Muscle of arm (tissue), 12 donors: Measurements from ENCODE around the gene HTR2A. TPM values are rescaled to one million over a fixed set of nuclear protein-coding genes. Genes with fewer than 3 reads are reported as not detected.
"Not testable (repeated sequence)": the region's sequence is repeated elsewhere in the genome, so short reads cannot be mapped to it uniquely, and the experiment has no call there.

Experiments used
- DNase-seq: peaks from one replicate; pipeline ENCODE4 v3.0.0-alpha.2; 2013
- polyA plus RNA-seq, 12 donors: library from polyadenylated mRNA; unstranded; fragments of 120-200 nt; gene quantifications; one replicate each; pipeline ENCODE4 v1.2.1, GENCODE V29; 2013; ENCODE audit not compliant: insufficient read length in 12 of 12

Gene HTR2A
- polyA plus RNA-seq, 12 donors: 0.11 to 1.5 (median 0.24) TPM; not detected in 2

DNA sequence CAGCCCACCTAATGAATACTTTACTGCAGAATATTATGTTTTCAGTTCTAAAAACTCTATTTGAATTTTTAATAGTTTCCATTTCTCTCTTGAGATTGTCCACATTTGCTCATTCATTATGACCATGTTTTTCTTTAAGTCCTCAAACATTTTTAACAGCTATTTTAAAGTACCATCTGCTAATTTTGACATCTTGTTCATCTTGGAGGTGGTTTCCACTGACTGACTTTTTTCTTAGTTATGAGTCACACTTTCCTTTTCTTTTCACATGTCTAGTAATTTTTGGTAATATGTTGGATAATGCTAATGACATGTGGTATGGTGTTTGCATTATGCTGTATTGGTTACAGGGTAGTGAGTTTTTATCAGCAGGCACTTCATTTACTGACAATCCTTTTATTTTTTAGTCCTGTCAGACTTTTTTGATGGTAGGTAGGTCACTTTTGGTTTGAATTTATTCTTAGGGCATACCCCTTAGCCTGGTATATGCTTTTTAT is 84.5 kb downstream of the HTR2A start:
- DNase-seq: no peak

DNA sequence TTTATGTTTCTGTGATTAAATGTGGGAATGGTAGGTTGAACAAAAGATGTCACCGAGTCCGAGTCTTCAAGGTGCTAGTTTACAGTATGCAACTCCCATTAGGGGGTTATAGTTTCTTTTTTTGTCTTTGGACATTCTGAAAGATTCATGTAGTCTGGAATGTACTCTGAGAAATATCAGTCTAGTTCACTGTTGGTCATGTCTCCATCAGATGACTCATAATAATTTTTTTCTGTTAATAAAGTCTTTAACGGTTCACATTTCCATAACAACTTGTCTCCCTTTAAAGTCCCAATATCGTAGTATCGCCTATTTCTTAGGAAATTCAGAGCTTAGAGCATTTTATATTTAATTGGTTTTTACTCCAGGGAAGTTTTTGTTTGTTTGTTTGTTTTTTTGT is 86.4 kb downstream of the HTR2A start:
- no peak for DNase-seq

DNA sequence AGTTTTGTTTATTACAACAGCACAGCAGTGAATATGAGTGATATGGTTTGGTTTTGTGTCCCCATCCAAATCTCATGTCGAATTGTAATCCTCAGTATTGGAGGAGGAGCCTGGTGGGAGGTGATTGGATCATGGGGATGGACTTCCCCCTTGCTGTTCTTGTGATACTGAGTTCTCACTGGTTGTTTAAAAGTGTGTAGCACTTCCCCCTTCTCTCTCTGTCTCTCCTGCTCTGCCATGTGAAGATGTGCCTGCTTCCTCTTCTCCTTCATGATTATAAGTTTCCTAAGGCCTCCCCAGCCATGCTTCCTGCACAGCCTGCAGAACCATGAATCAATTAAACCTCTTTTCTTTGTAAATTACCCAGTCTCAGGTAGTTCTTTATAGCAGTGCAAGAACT is 91.9 kb downstream of the HTR2A start:
- DNase-seq: not testable (repeated sequence)

DNA sequence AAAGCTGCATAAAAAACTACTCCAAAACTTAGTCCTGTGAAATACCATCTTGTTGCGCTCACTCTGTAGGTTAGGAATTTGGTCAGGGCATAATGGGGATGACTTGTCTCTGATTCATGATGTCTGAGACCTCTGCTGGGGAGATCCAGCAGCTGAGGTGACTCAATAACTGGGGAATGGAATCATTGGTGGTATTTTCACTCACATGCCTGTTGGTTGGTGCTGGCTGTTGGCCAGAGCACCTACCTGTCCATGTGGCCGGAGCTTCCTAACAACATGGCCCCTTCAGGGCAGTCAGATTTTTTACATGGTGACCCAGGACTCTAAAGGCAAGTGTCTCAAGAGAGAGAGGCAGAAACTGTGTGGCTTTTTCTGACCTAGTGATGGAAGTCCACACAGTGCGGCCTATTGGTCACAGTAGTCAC is 92.5 kb downstream of the HTR2A start:
- DNase-seq: no peak

DNA sequence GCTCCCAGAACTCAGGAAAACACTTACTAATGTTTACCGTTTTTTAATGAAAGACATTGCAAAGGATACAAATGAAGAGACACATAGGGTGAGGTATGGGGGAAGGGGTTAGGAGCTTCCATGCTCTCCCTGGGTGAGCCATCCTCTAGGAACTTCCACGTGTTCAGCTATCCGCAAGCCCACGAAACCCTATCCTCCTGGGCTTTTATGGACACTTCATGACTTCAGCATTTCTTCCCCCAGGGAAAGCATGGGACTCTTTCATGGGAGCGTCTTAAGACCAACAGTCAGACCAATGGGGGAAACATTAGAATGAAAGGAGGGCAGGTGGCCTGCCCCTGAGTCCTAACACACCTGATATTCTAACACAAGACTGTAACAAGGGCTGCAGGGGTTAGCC is 93.3 kb downstream of the HTR2A start:
- no peak for DNase-seq

DNA sequence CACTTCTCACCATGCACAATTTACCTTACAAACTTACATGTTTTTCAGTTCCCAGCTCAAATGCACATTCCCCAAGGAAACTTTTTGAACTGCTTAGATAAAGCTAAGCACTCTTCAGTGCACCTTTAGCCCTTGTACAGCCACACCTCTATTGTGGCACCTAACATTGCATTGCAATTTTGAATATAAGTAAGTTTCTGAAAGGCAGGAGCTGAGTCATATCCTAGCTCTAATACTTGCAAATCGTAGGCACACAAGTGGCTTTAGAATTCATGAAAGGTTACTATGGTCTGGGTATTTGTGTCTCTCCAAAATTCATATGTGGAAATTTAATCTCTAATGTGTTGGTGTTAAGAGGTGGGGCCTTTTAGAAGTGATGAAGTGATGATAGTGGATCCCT is 95.0 kb downstream of the HTR2A start:
- no peak for DNase-seq

DNA sequence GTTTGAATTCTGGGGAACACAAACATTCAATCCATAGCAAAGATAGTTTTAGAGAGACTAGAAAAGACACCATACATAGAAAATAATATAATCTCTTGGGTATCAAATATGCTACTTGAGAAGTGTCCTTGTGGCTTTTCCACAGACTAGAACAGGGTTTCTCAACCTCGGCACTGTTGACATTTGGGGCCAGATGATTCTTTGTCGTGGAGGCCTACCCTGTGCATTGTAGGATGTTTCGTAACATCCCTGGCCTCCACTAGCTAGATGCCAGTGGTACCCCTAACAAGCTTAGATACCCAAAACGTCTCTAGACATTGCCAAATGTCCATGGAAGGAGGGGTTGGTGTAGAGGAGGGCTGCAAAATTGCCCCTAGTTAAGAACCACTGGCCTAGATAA is 97.7 kb downstream of the HTR2A start:
- DNase-seq: no peak

DNA sequence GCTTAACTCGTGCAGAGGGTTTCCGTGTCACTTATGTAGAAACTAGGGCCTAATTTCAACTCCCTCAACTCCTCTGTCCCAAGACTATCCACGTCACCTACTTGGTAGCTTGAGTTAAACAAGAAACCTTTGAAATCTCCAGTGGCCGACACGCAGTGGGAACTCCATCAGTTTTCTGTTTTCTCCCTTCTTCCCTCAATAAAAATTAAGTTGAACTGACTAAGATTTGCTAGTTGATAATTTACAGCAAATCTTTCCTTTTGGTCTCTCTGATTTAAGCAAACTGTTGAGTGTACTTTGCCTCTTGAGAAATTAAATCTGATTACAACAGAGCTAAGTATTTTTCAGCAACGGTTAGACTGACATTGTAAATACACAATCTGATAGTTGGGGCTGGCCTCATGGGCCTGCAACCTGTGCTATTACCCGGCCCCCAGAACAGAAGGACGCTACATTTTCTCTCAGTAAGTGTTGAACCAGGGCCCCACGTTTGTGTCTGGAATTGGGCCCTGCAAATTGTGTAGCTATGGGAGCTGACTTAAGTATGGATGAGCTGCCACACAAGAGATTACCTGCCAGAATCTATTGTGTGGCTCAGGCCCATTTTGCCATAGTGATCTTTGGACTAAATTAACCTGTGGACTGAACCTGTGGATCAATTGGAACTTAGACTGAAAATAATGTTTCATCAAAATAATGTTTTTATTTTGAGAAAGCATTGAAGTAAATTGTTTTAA is 99.2 kb downstream of the HTR2A start:
- no peak for DNase-seq

DNA sequence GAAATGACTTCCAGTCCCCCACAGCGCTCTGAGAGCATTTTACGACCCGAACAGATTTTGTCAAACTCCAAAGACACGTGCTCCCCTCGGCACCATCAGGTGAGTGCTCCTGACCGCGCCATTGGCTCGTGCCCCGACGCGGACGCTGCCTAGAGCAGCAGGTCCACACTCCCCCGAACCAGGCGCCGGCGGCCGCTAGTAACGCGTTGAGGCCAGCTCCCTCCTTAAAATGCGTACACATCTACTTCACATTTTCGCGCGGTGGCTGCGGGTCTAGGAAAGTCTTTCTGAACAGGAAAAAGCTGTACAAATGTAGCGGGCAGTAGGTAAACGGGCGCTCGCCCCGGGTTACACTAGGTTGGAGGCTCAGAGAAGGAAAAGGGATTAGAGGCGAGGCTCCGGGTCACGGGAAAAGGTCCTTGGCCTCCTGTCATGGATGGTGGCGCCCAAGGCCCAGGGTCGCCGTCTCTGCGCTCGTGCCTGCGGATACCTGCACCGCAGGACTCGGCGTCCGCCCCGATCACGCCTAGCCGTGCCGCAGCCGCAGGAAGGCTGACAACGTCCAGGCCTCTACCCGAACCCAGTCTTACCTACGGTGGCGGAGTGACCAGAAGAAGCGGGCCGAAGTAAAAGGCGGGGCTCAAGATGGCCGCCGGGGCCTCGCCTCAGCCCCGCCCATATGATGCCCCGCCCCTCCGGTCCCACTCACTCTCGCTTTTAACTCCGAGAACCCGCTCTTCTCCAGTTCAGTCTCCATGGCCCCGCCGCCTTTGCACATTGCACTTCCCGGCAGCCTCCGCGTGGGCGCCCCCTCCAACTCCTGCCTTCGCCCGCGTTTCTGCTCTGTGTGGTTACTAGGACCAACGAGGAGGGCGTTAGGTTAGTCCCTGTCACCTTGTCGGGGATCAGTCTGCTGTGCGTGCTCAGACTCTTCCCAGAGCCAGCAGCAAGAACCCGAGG is 100.1 kb downstream of the HTR2A start, which contains the start of gene ESD:
Gene ESD, minus strand, starts transcription at position 647 of the 960 bp plus-strand sequence. CDS start 5,748 bp downstream, outside the sequence.
- DNase-seq: peak; percentile 94

DNA sequence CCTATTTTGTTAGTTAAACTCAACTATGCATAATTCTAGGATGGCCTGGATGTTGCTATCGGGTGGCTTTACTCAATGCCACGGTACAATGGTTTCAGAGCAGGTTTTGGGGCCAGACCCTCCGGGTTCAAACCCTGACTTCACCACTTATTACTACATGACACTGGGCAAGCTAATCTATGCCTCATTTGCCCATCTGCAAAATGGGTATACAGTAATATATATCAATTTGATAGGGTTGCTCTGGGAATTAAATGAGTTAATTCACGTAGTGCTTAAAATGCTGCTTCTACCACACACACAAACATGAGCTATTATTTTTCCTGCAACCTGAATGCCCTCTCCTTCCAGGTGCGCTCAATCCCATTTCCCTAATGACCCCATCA is 100.7 kb downstream of the HTR2A start:
- no peak for DNase-seq

DNA sequence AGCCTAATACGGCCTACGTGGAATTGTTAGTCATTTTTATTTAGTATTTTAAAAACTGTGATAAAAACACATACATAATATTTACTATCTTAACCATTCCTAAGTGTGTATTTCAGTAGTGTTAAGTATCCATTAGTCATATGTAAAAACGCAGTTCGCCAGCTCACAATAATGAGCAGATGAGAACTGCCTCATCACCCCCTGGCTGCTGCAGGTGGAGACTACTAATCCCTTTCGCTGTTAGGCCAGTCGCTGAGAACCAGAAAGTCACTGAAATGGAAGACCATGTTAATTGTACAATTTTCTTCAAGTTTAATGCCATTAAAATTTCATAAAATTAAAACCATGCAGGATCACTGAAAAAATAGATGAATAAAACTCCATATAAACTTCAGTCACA is 101.5 kb downstream of the HTR2A start:
- DNase-seq: no peak

DNA sequence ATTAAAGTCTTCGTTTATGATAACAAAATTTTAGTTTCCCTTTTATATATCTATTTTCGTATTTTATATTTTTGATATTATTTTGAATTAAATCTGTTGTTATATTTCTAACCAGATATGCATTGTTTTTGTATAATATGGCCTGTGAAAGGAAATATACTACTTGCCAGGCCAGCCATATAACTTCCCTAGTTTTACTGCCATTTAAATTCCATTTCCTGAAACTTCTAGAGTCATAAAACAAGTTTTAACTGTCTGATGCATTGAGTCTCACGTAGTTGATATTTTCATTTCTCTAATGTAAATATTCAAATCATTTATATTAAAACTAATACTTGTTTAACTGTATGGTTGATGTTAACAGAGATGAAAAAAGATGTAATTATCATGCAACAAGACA is 113.3 kb downstream of the HTR2A start:
- no peak for DNase-seq

DNA sequence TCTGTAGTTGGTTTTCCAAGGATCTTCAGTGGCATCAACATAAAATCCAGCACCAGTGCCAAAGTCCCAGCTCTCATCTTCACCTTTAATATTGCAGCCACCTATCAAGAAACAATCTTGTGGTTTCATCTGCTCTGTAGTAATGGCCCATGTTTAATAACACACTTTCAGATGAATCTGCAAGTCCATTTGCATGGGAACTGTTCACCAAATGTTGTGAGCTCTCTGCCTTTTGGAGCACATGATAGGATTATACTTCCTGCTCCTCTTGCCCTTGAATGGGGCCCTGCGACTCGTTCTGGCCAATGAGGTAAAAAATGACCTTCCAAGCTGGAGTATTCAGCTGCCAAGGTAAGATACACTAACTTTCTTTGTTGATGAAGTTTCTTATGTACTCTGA is 114.2 kb downstream of the HTR2A start:
- DNase-seq: no peak

DNA sequence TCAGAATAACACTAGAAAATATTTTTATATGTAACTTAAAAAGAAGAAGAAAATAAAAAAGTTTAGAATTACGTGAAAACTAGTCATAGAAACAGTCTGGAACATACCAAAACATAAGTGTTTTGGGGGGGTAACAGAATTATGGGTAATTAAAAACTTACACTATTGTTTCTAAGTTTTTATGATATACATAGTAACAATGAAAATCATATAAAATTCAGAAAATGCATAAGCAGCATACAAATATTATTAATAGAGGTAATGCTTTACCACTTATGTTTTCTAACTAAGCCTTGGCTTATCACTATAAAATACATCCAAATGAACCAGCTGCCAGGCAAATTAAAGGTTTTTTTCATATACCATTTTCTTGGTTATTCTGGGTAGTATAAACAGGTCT is 114.8 kb downstream of the HTR2A start:
- DNase-seq: no peak

Other genes starting within 250 kb of the HTR2A start
- gene ESD, start 99.9 kb downstream of the HTR2A start, polyA plus RNA-seq: 100 to 1,000 TPM in 11 of 12 donors, not detected in 1; 131 to 190 (median 163) TPM